Aorta (tissue), 5 donors: ENCODE measurements around the gene HSPG2. TPM values are rescaled to one million over a fixed set of nuclear protein-coding genes. Genes with fewer than 3 reads are reported as not detected.

Source experiments
- ATAC-seq: fragments of 200-7000 bp; cut with Tn5 transposase; one replicate; pipeline ENCODE4 v1.9.1; 2022; ENCODE audit warnings: moderate library complexity; ENCODE audit not compliant: low FRiP score
- DNase-seq, 2 donors: peaks; one replicate each; pipeline ENCODE4 v3.0.0-alpha.2; 2020
- H3K27ac ChIP-seq, 2 donors: one replicate each; pipeline ENCODE4 v1.5.1; 2013; ENCODE audit warnings: low read length in 2 of 2, mild to moderate bottlenecking in 2 of 2, moderate library complexity in 2 of 2, control low read depth in 1 of 2, inconsistent platforms in 1 of 2, low read depth in 1 of 2
- H3K27me3 ChIP-seq, 2 donors: one replicate each; pipeline ENCODE4 v1.6.1; 2013; ENCODE audit warnings: control low read depth in 1 of 2, low read length in 1 of 2, mild to moderate bottlenecking in 1 of 2, moderate library complexity in 1 of 2; ENCODE audit not compliant: insufficient read depth in 2 of 2, control insufficient read depth in 1 of 2
- H3K36me3 ChIP-seq, 2 donors: one replicate each; pipeline ENCODE4 v1.6.1; 2013; ENCODE audit warnings: control low read depth in 1 of 2, low read length in 1 of 2, mild to moderate bottlenecking in 1 of 2; ENCODE audit not compliant: insufficient read depth in 2 of 2, control insufficient read depth in 1 of 2
- H3K4me1 ChIP-seq, 2 donors: one replicate each; pipeline ENCODE4 v1.6.1; 2013; ENCODE audit warnings: low read length in 2 of 2, control low read depth in 1 of 2, mild to moderate bottlenecking in 1 of 2, moderate library complexity in 1 of 2; ENCODE audit not compliant: insufficient read depth in 2 of 2, control insufficient read depth in 1 of 2
- H3K4me3 ChIP-seq, 2 donors: one replicate each; pipeline ENCODE4 v1.5.1; 2013; ENCODE audit warnings: low read length in 2 of 2, control low read depth in 1 of 2, mild to moderate bottlenecking in 1 of 2
- H3K9me3 ChIP-seq: one replicate; pipeline ENCODE4 v1.6.1; 2013; ENCODE audit warnings: mild to moderate bottlenecking, low read length; ENCODE audit not compliant: control insufficient read depth
- WGBS, 2 donors: extraction: QIAGEN DNeasy Blood & Tissue Kit; methylation state at CpG; one replicate each; pipeline ENCODE4 v1.1.7; 2013; 5-methylcytosine and 5-hydroxymethylcytosine counted together
- intact Hi-C, 2 donors: fragments of 100-400 bp; cut with DNase I; formaldehyde crosslinking; loops; one replicate each; pipeline versions ENCODE4 v1.14.2 to v1.15.0; 2022
- polyA plus RNA-seq, 2 donors: library from polyadenylated mRNA; stranded (reverse); fragments of 200-250 nt; gene quantifications; one replicate each; pipeline ENCODE4 v1.2.3, GENCODE V29; 2013
- total RNA-seq, 2 donors: library from RNA; stranded (reverse); fragmentation: NEBNext Ultra II Directional; extraction: Animal tissue kit (Norgen Biotek cat#: 25700); gene quantifications; one replicate each; pipeline ENCODE4 v1.2.1, GENCODE V29; 2021
- donor health status: healthy with polysubstance abuse.
- donor health status: Bipolar disorder and iron deficiency.
- donor health status: DM: no; HTN: no; CAD: no.
- donor health status: DM: no; HTN: no; CAD: no.
- donor health status: DM: yes; HTN: yes; CAD: no.

The HSPG2 gene
- total and polyA plus RNA-seq, 4 donors: 49.1 to 1,205 (median 568) TPM

DNA sequence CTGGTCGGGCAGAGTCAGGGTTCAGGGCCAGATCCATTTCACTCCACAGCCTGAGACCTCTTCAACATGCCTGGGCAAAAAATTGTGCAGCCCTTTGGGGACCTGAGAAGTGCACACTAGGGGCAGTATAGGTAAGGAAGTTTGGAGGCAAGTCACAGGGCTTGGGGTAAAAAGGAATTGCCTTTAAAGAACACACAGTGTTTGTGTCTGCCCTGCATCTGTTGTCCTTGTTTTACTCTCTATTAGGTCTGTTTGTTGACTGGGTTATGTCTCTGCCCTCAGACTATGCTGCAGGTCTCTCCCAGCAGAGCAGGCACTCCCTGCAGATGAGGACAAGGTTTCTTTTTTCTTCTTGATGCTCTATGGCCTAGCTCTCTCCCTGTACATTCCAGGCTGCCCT, 103.0 kb downstream of the HSPG2 start:
- Histone ChIP-seq H3K27me3 (no peaks in the 10 kb centered on the region), H3K9me3 (no peaks in the 10 kb centered on the region), H3K36me3 (peaks cover 4 to 45% of the 10 kb centered on the region in 2 donors), H3K4me3 (no peak overlapping the region), H3K27ac (no peak overlapping the region), H3K4me1 (no peaks in the 10 kb centered on the region)
- ATAC-seq (no peak), DNase-seq (no peak)
- 93 to 94% methylated on average over 1 of the region's 1 CpG for WGBS, 2 donors
- intact Hi-C loops: no loop called here

DNA sequence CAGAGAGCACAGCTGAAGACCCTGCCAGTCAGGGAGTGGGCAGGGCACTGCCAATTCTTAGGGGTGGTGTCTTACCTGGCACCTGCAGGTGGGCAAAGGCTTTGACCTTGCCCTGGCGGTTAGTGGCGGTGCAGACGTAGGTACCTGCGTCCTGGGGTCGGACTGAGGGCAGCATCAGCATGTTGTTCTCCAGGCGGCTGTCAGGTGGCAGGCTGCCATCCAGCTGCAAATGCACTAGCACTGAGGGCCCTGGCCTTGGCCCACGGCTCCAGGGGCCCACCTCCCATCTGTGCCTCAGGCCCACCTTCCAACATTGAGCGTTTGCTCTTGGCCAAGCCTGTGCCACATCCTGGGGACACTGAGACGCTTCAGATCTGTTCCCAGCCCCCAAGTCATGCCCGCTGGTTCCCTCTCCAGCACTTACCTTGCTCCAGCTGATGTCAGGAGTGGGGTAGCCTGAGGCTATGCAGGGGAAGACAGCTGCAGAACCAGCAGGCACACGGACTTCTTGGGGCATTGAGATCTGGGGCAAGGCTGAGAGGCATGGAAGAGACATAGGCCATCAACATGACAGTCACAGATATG, 103.6 kb downstream of the HSPG2 start:
- Histone ChIP-seq H3K36me3 (peaks cover 4 to 40% of the 10 kb centered on the region in 2 donors), H3K4me3 (no peak overlapping the region), H3K9me3 (no peaks in the 10 kb centered on the region), H3K4me1 (no peaks in the 10 kb centered on the region), H3K27ac (no peak overlapping the region), H3K27me3 (no peaks in the 10 kb centered on the region)
- ATAC-seq (no peak), DNase-seq (no peak)
- intact Hi-C loops: no loop called here
- WGBS, 2 donors: 85 to 89% methylated on average over 11 of the region's 11 CpGs

DNA sequence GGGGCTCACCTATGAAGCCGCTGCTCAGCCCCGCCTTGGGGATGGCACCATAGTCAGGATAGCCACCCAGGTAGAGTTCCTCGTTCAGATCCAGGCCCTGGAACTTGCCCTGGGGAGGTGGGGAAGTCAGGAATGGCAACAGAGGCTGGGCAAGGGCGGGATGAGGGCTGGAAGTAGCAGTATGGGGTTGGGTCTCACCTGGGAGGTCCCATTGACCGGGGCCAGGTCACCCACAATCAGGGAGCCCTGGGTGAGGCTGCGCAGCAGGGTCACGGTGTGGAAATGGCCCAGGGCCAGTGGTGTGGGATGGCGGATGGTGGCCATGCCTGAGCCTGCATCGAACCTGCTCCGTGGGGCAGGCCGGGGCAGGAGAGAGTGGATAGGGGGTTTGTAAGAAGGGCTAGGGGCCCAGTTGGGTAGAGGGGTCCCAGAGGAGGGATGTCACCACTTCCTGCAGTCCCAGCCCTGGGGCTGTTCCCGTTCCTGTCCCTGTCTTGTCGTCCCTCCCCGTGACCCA, 105.6 kb downstream of the HSPG2 start:
- peaks cover 4 to 38% of the 10 kb centered on the region in 2 donors for H3K36me3 ChIP-seq

DNA sequence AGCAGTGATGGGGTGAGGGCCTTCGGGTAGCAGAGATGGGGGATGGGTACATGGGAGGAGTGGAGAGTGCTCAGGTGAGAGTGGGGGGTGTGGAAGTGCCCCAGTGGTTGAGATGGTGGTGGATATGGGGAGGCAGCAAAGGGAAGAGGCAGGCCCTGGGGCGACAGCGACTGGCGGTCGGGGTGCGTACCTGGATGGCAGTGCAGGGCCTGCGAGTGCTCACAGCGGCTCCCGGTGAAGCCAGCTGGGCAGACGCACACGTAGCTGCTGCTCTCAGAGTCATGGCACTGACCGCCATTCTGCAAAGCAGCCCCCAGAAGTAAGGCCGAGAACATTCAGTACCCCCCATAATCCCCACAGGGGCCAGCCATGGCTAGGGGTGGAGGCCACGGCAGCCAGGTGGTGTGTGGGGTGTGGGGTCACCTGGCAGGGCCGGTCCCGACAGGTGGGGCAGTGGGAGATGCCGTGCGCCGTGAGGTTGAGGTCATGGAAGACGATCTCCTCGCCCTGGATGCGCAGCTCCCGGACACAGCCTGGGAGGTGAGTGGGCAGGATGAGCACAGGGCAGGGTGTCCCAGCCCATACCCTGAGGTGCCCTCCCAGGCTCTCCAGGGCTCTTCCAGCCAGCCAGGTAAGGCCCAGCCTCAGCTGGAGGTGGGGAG, 106.2 kb downstream of the HSPG2 start:
- H3K9me3 ChIP-seq: no peaks in the 10 kb centered on the region
- peaks cover 4 to 37% of the 10 kb centered on the region in 2 donors for H3K36me3 ChIP-seq
- DNase-seq (no peak), ATAC-seq (no peak)
- intact Hi-C loops: no loop called here
- no peak overlapping the region for H3K27ac ChIP-seq
- H3K4me1 ChIP-seq: no peaks in the 10 kb centered on the region
- 91 to 94% methylated on average over 23 of the region's 23 CpGs for WGBS, 2 donors
- H3K27me3 ChIP-seq: no peaks in the 10 kb centered on the region
- no peak overlapping the region for H3K4me3 ChIP-seq

More for the DNA sequence above, 105.6 kb downstream of the HSPG2 start:
- H3K27me3 ChIP-seq: no peaks in the 10 kb centered on the region
- no peak overlapping the region for H3K4me3 ChIP-seq
- no peaks in the 10 kb centered on the region for H3K9me3 ChIP-seq
- no peak overlapping the region for H3K27ac ChIP-seq
- ATAC-seq (no peak), DNase-seq (no peak)
- no peaks in the 10 kb centered on the region for H3K4me1 ChIP-seq
- 86 to 88% methylated on average over 14 of the region's 14 CpGs for WGBS, 2 donors
- intact Hi-C loops: no loop called here

DNA sequence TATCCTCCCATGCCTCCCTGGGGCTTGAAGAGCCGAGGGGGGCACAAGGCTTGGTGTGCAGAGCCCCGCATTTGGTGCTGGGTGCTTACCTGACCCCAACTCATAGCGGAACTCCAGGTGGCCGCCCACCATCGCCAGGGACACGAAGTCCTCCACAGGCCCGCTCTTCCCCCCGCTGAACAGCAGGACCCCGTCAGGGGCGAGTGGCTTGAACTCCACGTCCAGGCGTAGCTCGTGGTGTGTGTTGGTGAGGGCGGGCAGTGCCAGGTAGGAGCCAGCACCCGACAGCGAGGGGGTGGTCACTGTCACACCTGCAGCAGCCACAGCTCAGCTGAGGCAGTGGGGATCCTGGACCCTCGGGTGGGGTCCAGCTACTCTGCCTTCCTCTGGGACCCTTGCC, 107.8 kb downstream of the HSPG2 start:
- WGBS, 2 donors: 92 to 96% methylated on average over 17 of the region's 17 CpGs
- DNase-seq (no peak), ATAC-seq (no peak)
- Histone ChIP-seq H3K9me3 (no peaks in the 10 kb centered on the region), H3K4me3 (no peak overlapping the region), H3K4me1 (no peaks in the 10 kb centered on the region), H3K27me3 (no peaks in the 10 kb centered on the region), H3K36me3 (peaks cover 4 to 29% of the 10 kb centered on the region in 2 donors), H3K27ac (no peak overlapping the region)
- intact Hi-C loops: no loop called here

DNA sequence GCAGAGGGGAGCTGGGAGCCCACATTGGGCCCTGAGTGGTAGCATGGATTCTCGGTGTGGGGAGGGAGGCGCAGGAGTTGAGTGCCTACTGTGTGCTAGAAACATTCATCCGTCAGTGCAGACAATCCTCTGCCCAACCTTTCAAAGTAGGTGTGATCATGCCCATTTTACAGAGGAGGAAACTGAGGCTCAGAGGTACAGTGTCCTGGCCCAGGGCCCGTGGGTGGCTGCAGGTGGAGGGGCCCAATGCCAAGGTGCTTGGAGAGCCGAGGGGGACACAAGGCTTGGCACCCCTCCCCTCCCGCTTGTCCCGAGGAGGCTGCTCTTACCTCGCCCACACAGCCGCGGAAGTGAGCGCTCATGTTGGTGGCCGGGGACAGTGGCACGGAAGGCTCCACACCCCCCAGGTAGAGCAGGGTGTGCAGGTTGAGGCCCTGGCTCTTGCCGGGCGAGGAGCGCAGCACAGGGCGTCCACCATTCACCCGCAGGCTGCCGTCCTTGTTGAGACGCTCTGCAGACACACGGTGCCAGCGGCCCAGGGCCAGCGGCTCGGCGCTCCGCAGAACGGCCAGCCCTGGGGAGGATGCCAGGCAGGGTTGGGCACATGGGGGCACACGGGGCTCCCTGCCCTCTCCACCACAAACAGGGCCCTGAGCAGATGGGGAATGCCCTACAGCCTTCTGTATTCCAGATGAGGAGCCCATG, 108.5 kb downstream of the HSPG2 start:
- H3K9me3 ChIP-seq: no peaks in the 10 kb centered on the region
- ATAC-seq: peak; percentile 6
- peaks cover 4 to 30% of the 10 kb centered on the region in 2 donors for H3K36me3 ChIP-seq
- H3K4me1 ChIP-seq: no peaks in the 10 kb centered on the region
- H3K27me3 ChIP-seq: no peaks in the 10 kb centered on the region
- no peak overlapping the region for H3K27ac ChIP-seq
- 84 to 86% methylated on average over 28 of the region's 28 CpGs for WGBS, 2 donors
- intact Hi-C loops: no loop called here
- no peak overlapping the region for H3K4me3 ChIP-seq
- DNase-seq: no peak

DNA sequence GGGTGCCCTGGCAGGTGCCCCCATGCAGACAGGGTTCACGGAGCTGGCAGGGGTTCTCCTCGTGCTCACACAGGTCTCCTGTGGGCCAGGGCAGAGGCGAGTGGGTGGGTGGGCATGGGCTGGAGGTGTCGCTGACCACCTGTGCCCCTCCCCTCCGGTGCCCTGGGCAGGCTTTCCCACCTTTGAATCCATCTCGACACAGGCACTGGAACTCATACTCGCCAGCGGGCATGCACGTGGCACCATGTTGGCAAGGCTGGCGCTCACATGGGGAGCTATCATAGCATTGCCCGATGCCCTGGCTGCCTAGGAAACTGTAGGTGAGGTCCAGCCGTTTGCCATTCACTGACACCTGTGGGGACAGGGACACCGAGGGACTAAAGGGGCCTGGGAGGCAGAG, 109.0 kb downstream of the HSPG2 start:
- WGBS, 2 donors: 87 to 88% methylated on average over 13 of the region's 13 CpGs
- Histone ChIP-seq H3K36me3 (peaks cover 4 to 24% of the 10 kb centered on the region in 2 donors), H3K4me3 (no peak overlapping the region), H3K9me3 (no peaks in the 10 kb centered on the region), H3K4me1 (no peaks in the 10 kb centered on the region), H3K27me3 (no peaks in the 10 kb centered on the region), H3K27ac (no peak overlapping the region)
- ATAC-seq (no peak), DNase-seq (peak in 1 of 2 donors; percentile 66)
- intact Hi-C loops: no loop called here

DNA sequence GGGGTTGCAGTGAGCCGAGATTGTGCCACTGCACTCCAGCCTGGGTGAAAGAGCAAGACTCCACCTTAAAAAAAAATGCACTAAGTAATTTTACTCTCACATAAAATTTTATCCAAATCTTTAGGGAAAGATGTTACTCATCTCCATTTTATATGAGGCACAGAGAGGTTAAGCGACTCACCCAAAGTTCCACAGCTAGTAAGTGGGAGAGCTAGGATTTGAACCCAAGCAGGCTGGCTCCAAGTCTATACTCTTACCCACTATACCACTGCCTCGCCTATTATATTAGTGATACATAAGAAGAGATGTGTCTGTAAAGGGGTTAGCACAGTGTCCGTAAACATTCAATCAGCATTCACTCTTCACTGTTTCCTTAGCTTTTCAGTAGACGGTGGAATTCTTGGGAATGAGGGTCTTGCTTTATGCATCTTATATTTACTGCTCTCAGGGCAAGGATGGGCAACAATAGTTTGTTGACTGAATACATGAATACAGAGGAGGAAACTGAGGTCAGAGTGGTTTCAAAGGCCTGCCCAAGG, 109.9 kb downstream of the HSPG2 start:
- intact Hi-C loops: no loop called here

More for the DNA sequence above, 109.9 kb downstream of the HSPG2 start:
- peaks cover 4 to 23% of the 10 kb centered on the region in 2 donors for H3K36me3 ChIP-seq
- H3K9me3 ChIP-seq: no peaks in the 10 kb centered on the region
- WGBS, 2 donors: 89 to 91% methylated on average over 5 of the region's 5 CpGs
- H3K27ac ChIP-seq: no peak overlapping the region
- ATAC-seq: no peak
- H3K4me3 ChIP-seq: no peak overlapping the region
- DNase-seq: no peak
- H3K4me1 ChIP-seq: no peaks in the 10 kb centered on the region
- H3K27me3 ChIP-seq: no peaks in the 10 kb centered on the region
